Coronary artery (tissue), 2 donors: ENCODE measurements around the gene SLC6A9.

Experiments
- DNase-seq: peaks from one replicate; pipeline ENCODE4 v3.0.0-alpha.2; 2017; ENCODE audit warnings: low spot score
- H3K27ac ChIP-seq, 2 donors: fragments of 200-600 bp; sonication (generic); one replicate each; pipeline ENCODE4 v1.5.1; 2016 to 2019
- H3K4me3 ChIP-seq: fragments of 200-600 bp; sonication (generic); 2 replicates; pipeline ENCODE4 v1.5.1; 2016; ENCODE audit warnings: mild to moderate bottlenecking, moderate library complexity
- CTCF ChIP-seq: fragments of 200-600 bp; sonication (generic); IDR thresholded peaks from one replicate; pipeline ENCODE4 v1.5.1; 2019; ENCODE audit warnings: antibody characterized with exemption

Gene SLC6A9

GRCh38 chr1:44015206-44015605 lies 16.1 kb downstream of the SLC6A9 start:
- Histone ChIP-seq H3K27ac (peak overlapping the region in 1 of 2 donors; percentile 74), H3K4me3 (no peak overlapping the region)
- DNase-seq, result no peak
- TF ChIP-seq CTCF, result no peak

GRCh38 chr1:44014365-44015104 lies 16.7 kb downstream of the SLC6A9 start:
- H3K27ac ChIP-seq, result peak overlapping the region in 1 of 2 donors; percentile 74
- no peak for DNase-seq
- no peak for TF ChIP-seq CTCF
- H3K4me3 ChIP-seq, result no peak overlapping the region

- TF ChIP-seq CTCF, result no peak
- DNase-seq, result no peak
- Histone ChIP-seq H3K4me3 (no peak overlapping the region), H3K27ac (peak overlapping the region in 1 of 2 donors; percentile 74)
Observed at GRCh38 chr1:44013949-44014348, 17.3 kb downstream of the SLC6A9 start.

GRCh38 chr1:44012941-44013609 lies 18.2 kb downstream of the SLC6A9 start:
- TF ChIP-seq CTCF, result no peak
- no peak for DNase-seq
- no peak overlapping the region for H3K4me3 ChIP-seq
- no peak overlapping the region for H3K27ac ChIP-seq

GRCh38 chr1:44012404-44012803 lies 18.9 kb downstream of the SLC6A9 start:
- H3K27ac ChIP-seq, result no peak overlapping the region
- DNase-seq, result no peak
- no peak for TF ChIP-seq CTCF
- no peak overlapping the region for H3K4me3 ChIP-seq

GRCh38 chr1:44010935-44011471 lies 20.3 kb downstream of the SLC6A9 start:
- no peak for DNase-seq
- Histone ChIP-seq H3K4me3 (no peak overlapping the region), H3K27ac (no peak overlapping the region)
- no peak for TF ChIP-seq CTCF

- H3K27ac ChIP-seq, result no peak overlapping the region
- no peak overlapping the region for H3K4me3 ChIP-seq
- TF ChIP-seq CTCF, result no peak
- no peak for DNase-seq
Observed at GRCh38 chr1:44008259-44008658, 23.0 kb downstream of the SLC6A9 start.
